GM19035 (cell line): ENCODE measurements around the gene PYGO2.
"Not testable (repeated sequence)": the region's sequence is repeated elsewhere in the genome, so short reads cannot be mapped to it uniquely, and the experiment has no call there.

Experiments
- ATAC-seq: cut with Tn5 transposase; IDR thresholded peaks from one replicate; pipeline ENCODE4 v1.9.1; 2021; ENCODE audit not compliant: unreplicated experiment

The PYGO2 gene

GRCh38 chr1:154911691-154912550 lies 49.7 kb downstream of the PYGO2 start:
- ATAC-seq = no peak

- ATAC-seq = no peak
These were observed 50.7 kb downstream of the PYGO2 start for GRCh38 chr1:154910851-154911250.

- no peak for ATAC-seq
These were observed 52.6 kb downstream of the PYGO2 start for GRCh38 chr1:154908937-154909336.

- not testable (repeated sequence) for ATAC-seq
These were observed 53.5 kb downstream of the PYGO2 start for GRCh38 chr1:154908129-154908528.
